ENCODE data around the gene VPS4A.

The VPS4A gene

GRCh38 chr16:69326172-69326873, 15.2 kb downstream of the VPS4A start:
- H3K36me3 Mint-ChIP-seq (ENCODE audit: low read depth), result peaks cover 58% of the 10 kb centered on the region
- no peak for DNase-seq (ENCODE audit: low spot score)
- H3K4me3 Mint-ChIP-seq, result peak overlapping the region; percentile 10
- no peaks in the 10 kb centered on the region for H3K27me3 Mint-ChIP-seq (ENCODE audit: low read depth)
- H3K9me3 Mint-ChIP-seq, result no peaks in the 10 kb centered on the region
- no peak overlapping the region for H3K27ac Mint-ChIP-seq
- H3K4me1 Mint-ChIP-seq (ENCODE audit: low read depth), result peaks cover 30% of the 10 kb centered on the region

GRCh38 chr16:69327585-69328310, 16.6 kb downstream of the VPS4A start:
- Mint-ChIP-seq H3K27ac (no peak overlapping the region), H3K27me3 (ENCODE audit: low read depth) (no peaks in the 10 kb centered on the region), H3K4me1 (ENCODE audit: low read depth) (peaks cover 34% of the 10 kb centered on the region), H3K4me3 (peak overlapping the region; percentile 84), H3K36me3 (ENCODE audit: low read depth) (peaks cover 54% of the 10 kb centered on the region), H3K9me3 (no peaks in the 10 kb centered on the region)
- no peak for DNase-seq (ENCODE audit: low spot score)

- peak overlapping the region; percentile 70 for H3K27ac Mint-ChIP-seq
- H3K4me3 Mint-ChIP-seq, result peak overlapping the region; percentile 84
- H3K9me3 Mint-ChIP-seq, result no peaks in the 10 kb centered on the region
- peaks cover 36% of the 10 kb centered on the region for H3K4me1 Mint-ChIP-seq (ENCODE audit: low read depth)
- DNase-seq (ENCODE audit: low spot score), result no peak
- H3K27me3 Mint-ChIP-seq (ENCODE audit: low read depth), result no peaks in the 10 kb centered on the region
- peaks cover 57% of the 10 kb centered on the region for H3K36me3 Mint-ChIP-seq (ENCODE audit: low read depth)
These were observed 17.7 kb downstream of the VPS4A start for GRCh38 chr16:69328854-69329316.

- peaks cover 61% of the 10 kb centered on the region for H3K36me3 Mint-ChIP-seq (ENCODE audit: low read depth)
- peak overlapping the region; percentile 84 for H3K4me3 Mint-ChIP-seq
- DNase-seq (ENCODE audit: low spot score), result no peak
- H3K4me1 Mint-ChIP-seq (ENCODE audit: low read depth), result peaks cover 36% of the 10 kb centered on the region
- no peaks in the 10 kb centered on the region for H3K9me3 Mint-ChIP-seq
- H3K27ac Mint-ChIP-seq, result peak overlapping the region; percentile 70
- no peaks in the 10 kb centered on the region for H3K27me3 Mint-ChIP-seq (ENCODE audit: low read depth)
These were observed 18.5 kb downstream of the VPS4A start for GRCh38 chr16:69329369-69330285.

- Mint-ChIP-seq H3K4me3 (peak within 1 kb of the TSS; percentile 86), H3K27me3 (ENCODE audit: low read depth) (no peaks in the 10 kb centered on the region), H3K4me1 (ENCODE audit: low read depth) (peaks cover 38% of the 10 kb centered on the region), H3K36me3 (ENCODE audit: low read depth) (peaks cover 61% of the 10 kb centered on the region), H3K27ac (peak within 1 kb of the TSS; percentile 83), H3K9me3 (no peaks in the 10 kb centered on the region)
- peak; percentile 91 for DNase-seq (ENCODE audit: low spot score)
These were observed 19.3 kb downstream of the VPS4A start, which contains the start of gene PDF for GRCh38 chr16:69330286-69331109. TSS of gene PDF (minus strand) at chr16:69330588. CDS start at chr16:69330570, 18 bp downstream.

- no peak overlapping the region for H3K4me3 Mint-ChIP-seq
- DNase-seq (ENCODE audit: low spot score), result no peak
- H3K27me3 Mint-ChIP-seq (ENCODE audit: low read depth), result no peaks in the 10 kb centered on the region
- H3K36me3 Mint-ChIP-seq (ENCODE audit: low read depth), result peaks cover 45% of the 10 kb centered on the region
- no peaks in the 10 kb centered on the region for H3K9me3 Mint-ChIP-seq
- H3K4me1 Mint-ChIP-seq (ENCODE audit: low read depth), result peaks cover 22% of the 10 kb centered on the region
- H3K27ac Mint-ChIP-seq, result no peak overlapping the region
These were observed 23.5 kb downstream of the VPS4A start for GRCh38 chr16:69334696-69335095.

GRCh38 chr16:69338557-69339288, 27.6 kb downstream of the VPS4A start:
- H3K9me3 Mint-ChIP-seq, result no peaks in the 10 kb centered on the region
- peaks cover 58% of the 10 kb centered on the region for H3K36me3 Mint-ChIP-seq (ENCODE audit: low read depth)
- no peaks in the 10 kb centered on the region for H3K27me3 Mint-ChIP-seq (ENCODE audit: low read depth)
- H3K4me1 Mint-ChIP-seq (ENCODE audit: low read depth), result peaks cover 37% of the 10 kb centered on the region
- DNase-seq (ENCODE audit: low spot score), result no peak
- peak overlapping the region; percentile 99 for H3K4me3 Mint-ChIP-seq
- peak overlapping the region; percentile 82 for H3K27ac Mint-ChIP-seq

GRCh38 chr16:69339289-69340094, 28.3 kb downstream of the VPS4A start, which contains the start of the genes COG8 and NIP7:
TSS of gene COG8 (minus strand) at chr16:69339564. CDS start at chr16:69339552, 12 bp downstream.
TSS of gene NIP7 (plus strand) at chr16:69339772. CDS start at chr16:69339830, 58 bp downstream.
- peak; percentile 94 for DNase-seq (ENCODE audit: low spot score)
- peaks cover 50% of the 10 kb centered on the region for H3K36me3 Mint-ChIP-seq (ENCODE audit: low read depth)
- H3K9me3 Mint-ChIP-seq, result no peaks in the 10 kb centered on the region
- H3K27ac Mint-ChIP-seq, result peak within 1 kb of the TSS; percentile 98
- peak within 1 kb of the TSS; percentile 99 for H3K4me3 Mint-ChIP-seq
- peaks cover 37% of the 10 kb centered on the region for H3K4me1 Mint-ChIP-seq (ENCODE audit: low read depth)
- no peaks in the 10 kb centered on the region for H3K27me3 Mint-ChIP-seq (ENCODE audit: low read depth)

GRCh38 chr16:69340095-69340644, 29.0 kb downstream of the VPS4A start:
- peak; percentile 32 for DNase-seq (ENCODE audit: low spot score)
- Mint-ChIP-seq H3K4me3 (peak overlapping the region; percentile 99), H3K27me3 (ENCODE audit: low read depth) (no peaks in the 10 kb centered on the region), H3K9me3 (no peaks in the 10 kb centered on the region), H3K36me3 (ENCODE audit: low read depth) (peaks cover 44% of the 10 kb centered on the region), H3K27ac (peak overlapping the region; percentile 98), H3K4me1 (ENCODE audit: low read depth) (peaks cover 37% of the 10 kb centered on the region)

GRCh38 chr16:69344171-69344570, 33.0 kb downstream of the VPS4A start:
- peaks cover 42% of the 10 kb centered on the region for H3K36me3 Mint-ChIP-seq (ENCODE audit: low read depth)
- no peaks in the 10 kb centered on the region for H3K27me3 Mint-ChIP-seq (ENCODE audit: low read depth)
- no peaks in the 10 kb centered on the region for H3K9me3 Mint-ChIP-seq
- DNase-seq (ENCODE audit: low spot score), result no peak
- H3K4me3 Mint-ChIP-seq, result no peak overlapping the region
- peaks cover 22% of the 10 kb centered on the region for H3K4me1 Mint-ChIP-seq (ENCODE audit: low read depth)
- no peak overlapping the region for H3K27ac Mint-ChIP-seq

- Mint-ChIP-seq H3K4me1 (ENCODE audit: low read depth) (peaks cover 15% of the 10 kb centered on the region), H3K36me3 (ENCODE audit: low read depth) (peaks cover 31% of the 10 kb centered on the region), H3K4me3 (no peak overlapping the region)
These were observed 34.8 kb downstream of the VPS4A start for GRCh38 chr16:69345923-69346322.

More at GRCh38 chr16:69345923-69346322, 34.8 kb downstream of the VPS4A start:
- no peak overlapping the region for H3K27ac Mint-ChIP-seq
- H3K27me3 Mint-ChIP-seq (ENCODE audit: low read depth), result no peaks in the 10 kb centered on the region
- no peaks in the 10 kb centered on the region for H3K9me3 Mint-ChIP-seq
- DNase-seq (ENCODE audit: low spot score), result no peak
